ENCODE data around the gene SARS2.
A peak's percentile ranks its signal among the peaks of the same experiment; 100 is the strongest.

Gene SARS2

DNA sequence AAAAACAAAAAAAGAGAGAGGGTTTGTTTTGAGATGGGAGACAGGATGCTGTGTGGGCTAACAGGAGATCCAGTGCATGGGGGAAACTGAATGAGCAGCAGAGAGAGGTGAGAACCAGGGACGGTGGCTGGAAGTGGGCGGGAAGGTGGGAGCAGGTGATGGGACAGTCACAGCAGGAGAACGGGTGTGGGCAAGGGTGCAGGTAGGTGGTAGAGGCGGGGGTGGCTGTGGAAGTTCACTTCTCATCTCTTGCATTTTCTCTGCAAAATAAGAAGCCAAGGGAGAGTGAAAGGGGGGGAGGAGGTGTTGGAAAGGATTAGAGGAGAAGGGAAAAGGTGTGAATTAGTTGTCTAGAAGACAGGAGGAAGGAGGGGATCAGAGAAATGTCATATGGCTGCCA lies 23.1 kb upstream of the SARS2 start:
- Histone ChIP-seq H4K20me1 (ENCODE audit: insufficient read depth, low read length, poor library complexity, severe bottlenecking) (no peaks in the 10 kb centered on the region), H3K9me3 (ENCODE audit: insufficient read depth, low read depth, low read length) (no peaks in the 10 kb centered on the region), H3K36me3 (ENCODE audit: insufficient read depth, low read length) (no peaks in the 10 kb centered on the region), H3K4me1 (ENCODE audit: insufficient read depth, low read length, poor library complexity, severe bottlenecking) (no peaks in the 10 kb centered on the region), H3K9ac (ENCODE audit: low read depth, low read length, poor library complexity, severe bottlenecking) (no peak overlapping the region), H3F3A (ENCODE audit: low read depth) (no peaks in the 10 kb centered on the region), H3K9me2 (replicated peaks; ENCODE audit: low read depth, low read length) (no peaks in the 10 kb centered on the region), H3K4me3 (ENCODE audit: low read length, poor library complexity, severe bottlenecking) (no peak overlapping the region), H2AFZ (ENCODE audit: low read length) (no peak overlapping the region), H3K27me3 (ENCODE audit: insufficient read depth, low read length, poor library complexity, severe bottlenecking) (no peaks in the 10 kb centered on the region), H3K79me2 (ENCODE audit: insufficient read depth, low read length) (no peaks in the 10 kb centered on the region), H3K4me2 (ENCODE audit: low read depth, low read length, poor library complexity, severe bottlenecking) (no peak overlapping the region)
- TF ChIP-seq, protein P1, sequence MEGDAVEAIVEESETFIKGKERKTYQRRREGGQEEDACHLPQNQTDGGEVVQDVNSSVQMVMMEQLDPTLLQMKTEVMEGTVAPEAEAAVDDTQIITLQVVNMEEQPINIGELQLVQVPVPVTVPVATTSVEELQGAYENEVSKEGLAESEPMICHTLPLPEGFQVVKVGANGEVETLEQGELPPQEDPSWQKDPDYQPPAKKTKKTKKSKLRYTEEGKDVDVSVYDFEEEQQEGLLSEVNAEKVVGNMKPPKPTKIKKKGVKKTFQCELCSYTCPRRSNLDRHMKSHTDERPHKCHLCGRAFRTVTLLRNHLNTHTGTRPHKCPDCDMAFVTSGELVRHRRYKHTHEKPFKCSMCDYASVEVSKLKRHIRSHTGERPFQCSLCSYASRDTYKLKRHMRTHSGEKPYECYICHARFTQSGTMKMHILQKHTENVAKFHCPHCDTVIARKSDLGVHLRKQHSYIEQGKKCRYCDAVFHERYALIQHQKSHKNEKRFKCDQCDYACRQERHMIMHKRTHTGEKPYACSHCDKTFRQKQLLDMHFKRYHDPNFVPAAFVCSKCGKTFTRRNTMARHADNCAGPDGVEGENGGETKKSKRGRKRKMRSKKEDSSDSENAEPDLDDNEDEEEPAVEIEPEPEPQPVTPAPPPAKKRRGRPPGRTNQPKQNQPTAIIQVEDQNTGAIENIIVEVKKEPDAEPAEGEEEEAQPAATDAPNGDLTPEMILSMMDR (conservative IDR thresholded peaks at IDR 0.05; ENCODE audit: low read length): no peak
- TF ChIP-seq EZH2phosphoT487 (IDR thresholded peaks at IDR 0.05; ENCODE audit: borderline replicate concordance): no peak

DNA sequence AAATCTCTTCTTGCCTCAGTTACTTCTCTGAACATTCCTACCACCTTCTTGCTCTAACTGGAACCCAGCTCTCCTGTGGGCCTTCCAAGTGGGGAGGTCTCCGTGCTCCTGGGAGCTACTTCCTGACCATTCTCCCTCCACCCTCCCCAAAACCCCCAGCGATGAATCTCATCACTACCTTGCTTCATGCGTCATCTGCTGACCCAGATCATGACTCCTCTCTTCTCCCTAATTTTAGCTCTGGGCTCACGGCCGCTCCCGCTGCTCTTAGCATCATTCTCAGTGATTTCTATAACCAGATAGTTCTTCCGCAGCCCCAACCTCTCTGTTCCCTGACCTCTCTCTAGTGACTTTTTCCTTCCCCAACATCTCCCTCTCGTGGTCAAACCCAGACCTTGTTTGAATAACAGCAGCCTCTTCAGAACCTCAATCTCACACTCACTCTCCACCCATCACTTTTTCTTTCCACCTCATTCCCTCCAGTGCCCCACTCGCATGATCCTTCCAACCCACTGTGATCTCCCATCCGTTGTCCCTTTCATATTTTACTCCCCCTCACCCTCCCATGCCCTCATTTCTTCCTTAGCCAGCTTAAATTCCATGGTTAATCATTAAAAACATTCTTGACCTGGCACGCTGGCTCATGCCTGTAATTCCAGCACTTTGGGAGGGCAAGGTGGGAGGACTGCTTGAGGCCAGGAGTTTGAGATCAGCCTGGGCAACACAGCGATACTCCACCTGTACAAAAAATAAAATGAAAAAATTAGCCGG lies 22.0 kb upstream of the SARS2 start:
- Histone ChIP-seq H3K79me2 (ENCODE audit: insufficient read depth, low read length) (no peaks in the 10 kb centered on the region), H3K9me2 (replicated peaks; ENCODE audit: low read depth, low read length) (no peaks in the 10 kb centered on the region), H3K4me3 (ENCODE audit: low read length, poor library complexity, severe bottlenecking) (no peak overlapping the region), H3K36me3 (ENCODE audit: insufficient read depth, low read length) (no peaks in the 10 kb centered on the region), H3K27me3 (ENCODE audit: insufficient read depth, low read length, poor library complexity, severe bottlenecking) (no peaks in the 10 kb centered on the region), H3K9ac (ENCODE audit: low read depth, low read length, poor library complexity, severe bottlenecking) (no peak overlapping the region), H3K4me2 (ENCODE audit: low read depth, low read length, poor library complexity, severe bottlenecking) (no peak overlapping the region), H3F3A (ENCODE audit: low read depth) (no peaks in the 10 kb centered on the region), H2AFZ (ENCODE audit: low read length) (peak overlapping the region; percentile 57; the same call in 1 of the 2 replicates), H4K20me1 (ENCODE audit: insufficient read depth, low read length, poor library complexity, severe bottlenecking) (no peaks in the 10 kb centered on the region), H3K9me3 (ENCODE audit: insufficient read depth, low read depth, low read length) (no peaks in the 10 kb centered on the region), H3K4me1 (ENCODE audit: insufficient read depth, low read length, poor library complexity, severe bottlenecking) (no peaks in the 10 kb centered on the region)
- no peak for TF ChIP-seq EZH2phosphoT487 (IDR thresholded peaks at IDR 0.05; ENCODE audit: borderline replicate concordance)
- TF ChIP-seq, protein P1 (conservative IDR thresholded peaks at IDR 0.05; ENCODE audit: low read length): peak; percentile 70

DNA sequence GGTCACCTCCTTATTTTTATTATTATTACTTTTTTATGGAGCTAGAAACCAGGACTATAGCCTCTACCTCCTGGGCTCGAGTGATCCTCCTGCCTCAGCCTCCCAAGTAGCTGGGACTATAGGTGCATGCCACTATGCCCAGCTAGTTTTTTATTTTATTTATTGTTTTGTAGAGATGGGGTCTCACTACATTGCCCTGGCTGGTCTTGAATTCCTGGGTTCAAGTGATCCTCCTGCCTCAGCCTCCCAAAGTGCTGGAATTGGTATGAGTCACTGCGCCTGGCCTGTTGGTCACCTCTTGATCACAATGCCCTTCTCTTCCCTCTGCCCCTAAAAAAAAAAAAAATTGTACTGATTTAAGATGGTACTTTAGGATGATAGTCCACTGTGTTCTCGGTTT lies 20.6 kb upstream of the SARS2 start:
- Histone ChIP-seq H2AFZ (ENCODE audit: low read length) (no peak overlapping the region), H3K36me3 (ENCODE audit: insufficient read depth, low read length) (no peaks in the 10 kb centered on the region), H3K4me2 (ENCODE audit: low read depth, low read length, poor library complexity, severe bottlenecking) (no peak overlapping the region), H3K27me3 (ENCODE audit: insufficient read depth, low read length, poor library complexity, severe bottlenecking) (no peaks in the 10 kb centered on the region), H4K20me1 (ENCODE audit: insufficient read depth, low read length, poor library complexity, severe bottlenecking) (no peaks in the 10 kb centered on the region), H3K9me3 (ENCODE audit: insufficient read depth, low read depth, low read length) (no peaks in the 10 kb centered on the region), H3K4me3 (ENCODE audit: low read length, poor library complexity, severe bottlenecking) (no peak overlapping the region), H3K9me2 (replicated peaks; ENCODE audit: low read depth, low read length) (no peaks in the 10 kb centered on the region), H3K4me1 (ENCODE audit: insufficient read depth, low read length, poor library complexity, severe bottlenecking) (no peaks in the 10 kb centered on the region), H3K9ac (ENCODE audit: low read depth, low read length, poor library complexity, severe bottlenecking) (no peak overlapping the region), H3F3A (ENCODE audit: low read depth) (no peaks in the 10 kb centered on the region), H3K79me2 (ENCODE audit: insufficient read depth, low read length) (no peaks in the 10 kb centered on the region)
- no peak for TF ChIP-seq EZH2phosphoT487 (IDR thresholded peaks at IDR 0.05; ENCODE audit: borderline replicate concordance)
- TF ChIP-seq, protein P1 (conservative IDR thresholded peaks at IDR 0.05; ENCODE audit: low read length): no peak

All from Loucy (cell line).